BE2C (cell line): Measurements from ENCODE around the gene RGS2.

ENCODE experiments used
- DNase-seq: peaks from one replicate; pipeline ENCODE4 v3.0.0-alpha.2; 2020
- H3K27me3 ChIP-seq: fragments of 250-450 bp; sonication (Bioruptor Pico); 2 replicates; pipeline ENCODE4 v1.5.1; 2020; ENCODE audit warnings: mild to moderate bottlenecking
- H3K36me3 ChIP-seq: fragments of 250-450 bp; sonication (Bioruptor Pico); 2 replicates; pipeline ENCODE4 v1.5.1; 2020; ENCODE audit warnings: mild to moderate bottlenecking
- H3K4me1 ChIP-seq: fragments of 250-450 bp; sonication (Bioruptor Pico); 2 replicates; pipeline ENCODE4 v1.5.1; 2020
- H3K4me3 ChIP-seq: 2 replicates; pipeline ENCODE4 v1.5.1; 2011; ENCODE audit warnings: low read depth, low read length
- H3K9me3 ChIP-seq: fragments of 250-450 bp; sonication (Bioruptor Pico); 2 replicates; pipeline ENCODE4 v1.5.1; 2020
- TF ChIP-seq, protein P1 (sequence below): IDR thresholded peaks from 2 replicates; pipeline ENCODE4 v1.5.1; 2012; ENCODE audit warnings: mild to moderate bottlenecking, low read depth, low read length

RGS2 gene

DNA sequence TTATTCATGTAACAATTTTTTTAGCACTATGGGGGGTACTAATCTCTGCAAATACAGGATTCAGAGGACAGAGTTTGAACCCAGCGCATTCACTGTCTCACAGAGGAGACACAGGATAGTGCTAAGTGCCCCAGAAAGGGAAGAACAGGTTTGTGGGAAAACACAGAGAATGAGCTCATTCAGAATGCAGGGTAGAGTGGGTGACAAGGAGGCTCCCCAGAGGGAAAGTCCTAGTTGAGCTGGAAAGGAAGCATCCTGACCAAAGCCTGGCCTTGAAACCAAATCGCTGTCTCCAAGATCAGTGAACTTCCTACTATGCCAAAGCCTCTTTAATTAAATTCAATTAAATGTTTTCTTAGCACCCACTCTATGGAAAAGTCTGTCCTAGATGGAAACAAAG lies 19.0 kb upstream of the RGS2 start:
- no peaks in the 10 kb centered on the region for H3K36me3 ChIP-seq
- no peak for DNase-seq
- H3K27me3 ChIP-seq: no peaks in the 10 kb centered on the region
- TF ChIP-seq, protein P1, sequence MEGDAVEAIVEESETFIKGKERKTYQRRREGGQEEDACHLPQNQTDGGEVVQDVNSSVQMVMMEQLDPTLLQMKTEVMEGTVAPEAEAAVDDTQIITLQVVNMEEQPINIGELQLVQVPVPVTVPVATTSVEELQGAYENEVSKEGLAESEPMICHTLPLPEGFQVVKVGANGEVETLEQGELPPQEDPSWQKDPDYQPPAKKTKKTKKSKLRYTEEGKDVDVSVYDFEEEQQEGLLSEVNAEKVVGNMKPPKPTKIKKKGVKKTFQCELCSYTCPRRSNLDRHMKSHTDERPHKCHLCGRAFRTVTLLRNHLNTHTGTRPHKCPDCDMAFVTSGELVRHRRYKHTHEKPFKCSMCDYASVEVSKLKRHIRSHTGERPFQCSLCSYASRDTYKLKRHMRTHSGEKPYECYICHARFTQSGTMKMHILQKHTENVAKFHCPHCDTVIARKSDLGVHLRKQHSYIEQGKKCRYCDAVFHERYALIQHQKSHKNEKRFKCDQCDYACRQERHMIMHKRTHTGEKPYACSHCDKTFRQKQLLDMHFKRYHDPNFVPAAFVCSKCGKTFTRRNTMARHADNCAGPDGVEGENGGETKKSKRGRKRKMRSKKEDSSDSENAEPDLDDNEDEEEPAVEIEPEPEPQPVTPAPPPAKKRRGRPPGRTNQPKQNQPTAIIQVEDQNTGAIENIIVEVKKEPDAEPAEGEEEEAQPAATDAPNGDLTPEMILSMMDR: no peak
- H3K4me1 ChIP-seq: no peaks in the 10 kb centered on the region
- H3K9me3 ChIP-seq: no peaks in the 10 kb centered on the region
- no peak overlapping the region for H3K4me3 ChIP-seq

- TF ChIP-seq, protein P1: no peak
- Histone ChIP-seq H3K9me3 (no peaks in the 10 kb centered on the region), H3K4me1 (no peaks in the 10 kb centered on the region), H3K27me3 (no peaks in the 10 kb centered on the region), H3K36me3 (no peaks in the 10 kb centered on the region), H3K4me3 (no peak overlapping the region)
- no peak for DNase-seq
Measured at GRCh38 chr1:192792628-192793027, 16.2 kb upstream of the RGS2 start.

GRCh38 chr1:192793983-192794767 lies 14.7 kb upstream of the RGS2 start:
- Histone ChIP-seq H3K9me3 (no peaks in the 10 kb centered on the region), H3K4me3 (no peak overlapping the region), H3K36me3 (no peaks in the 10 kb centered on the region), H3K27me3 (no peaks in the 10 kb centered on the region), H3K4me1 (no peaks in the 10 kb centered on the region)
- no peak for DNase-seq
- TF ChIP-seq, protein P1: no peak

GRCh38 chr1:192794768-192795035 lies 14.1 kb upstream of the RGS2 start:
- H3K9me3 ChIP-seq: no peaks in the 10 kb centered on the region
- TF ChIP-seq, protein P1: no peak
- no peaks in the 10 kb centered on the region for H3K4me1 ChIP-seq
- DNase-seq: no peak
- H3K27me3 ChIP-seq: no peaks in the 10 kb centered on the region
- no peaks in the 10 kb centered on the region for H3K36me3 ChIP-seq
- H3K4me3 ChIP-seq: no peak overlapping the region

GRCh38 chr1:192795916-192796618 lies 12.8 kb upstream of the RGS2 start:
- peaks cover 3% of the 10 kb centered on the region for H3K4me1 ChIP-seq
- H3K36me3 ChIP-seq: no peaks in the 10 kb centered on the region
- no peaks in the 10 kb centered on the region for H3K9me3 ChIP-seq
- H3K27me3 ChIP-seq: no peaks in the 10 kb centered on the region
- TF ChIP-seq, protein P1: no peak
- DNase-seq: no peak
- no peak overlapping the region for H3K4me3 ChIP-seq

DNA sequence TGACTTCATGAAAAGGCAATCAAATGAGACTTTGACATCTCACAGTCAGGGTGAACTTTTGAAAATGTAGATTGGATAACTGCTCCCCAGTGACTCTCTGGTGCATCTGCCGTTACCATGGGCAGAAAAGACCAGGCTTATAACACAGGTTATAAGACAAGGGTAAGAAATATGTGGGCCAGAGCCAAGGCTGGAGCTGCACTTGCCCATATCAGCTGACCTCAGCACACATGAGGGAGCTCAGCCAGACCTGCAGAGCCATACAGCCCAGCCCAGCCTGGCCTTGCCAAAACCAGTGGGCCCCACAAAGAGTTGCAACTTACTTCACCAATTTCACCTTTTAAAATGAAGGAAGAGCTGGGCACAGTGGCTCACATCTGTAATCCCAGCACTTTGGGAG lies 11.7 kb upstream of the RGS2 start:
- H3K4me3 ChIP-seq: no peak overlapping the region
- H3K4me1 ChIP-seq: peaks cover 3% of the 10 kb centered on the region
- TF ChIP-seq, protein P1: no peak
- H3K27me3 ChIP-seq: no peaks in the 10 kb centered on the region
- no peak for DNase-seq
- no peaks in the 10 kb centered on the region for H3K9me3 ChIP-seq
- H3K36me3 ChIP-seq: no peaks in the 10 kb centered on the region
